Fibroblast of skin of back (primary cell): ENCODE results near the gene MED27.
"Not testable (repeated sequence)": the region's sequence is repeated elsewhere in the genome, so short reads cannot be mapped to it uniquely, and the experiment has no call there.

Source experiments
- DNase-seq: peaks from one replicate; pipeline ENCODE4 v3.0.0-alpha.2; 2013

Gene MED27

GRCh38 chr9:132015866-132016265 is 63.8 kb downstream of the MED27 start:
- no peak for DNase-seq

DNA sequence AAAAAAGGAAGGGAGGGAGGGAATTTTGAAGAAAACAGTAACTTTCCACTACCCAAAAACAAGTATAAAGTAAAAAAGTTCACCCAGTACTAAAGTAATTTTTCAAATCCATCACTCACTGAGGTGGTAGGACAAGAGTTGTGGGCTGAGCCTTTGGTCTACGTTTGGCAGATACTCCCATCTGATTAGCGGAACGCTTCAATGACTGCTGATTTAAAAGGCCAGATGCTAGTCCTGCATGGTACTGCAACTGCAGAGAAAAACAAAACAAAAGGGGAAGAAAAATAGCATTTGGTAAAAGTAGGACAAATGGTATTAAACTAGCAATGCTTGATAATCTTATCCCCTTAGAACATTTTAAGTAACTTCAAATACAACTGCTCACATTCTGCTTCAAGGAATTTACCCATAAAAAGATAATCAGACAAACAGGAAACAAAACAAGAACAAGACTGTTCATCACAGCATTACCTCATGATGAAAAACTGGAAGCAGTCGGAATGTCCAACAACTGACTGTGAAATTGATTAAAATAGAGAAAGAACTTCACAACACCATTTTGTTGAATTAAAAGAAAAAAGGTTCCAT is 65.4 kb downstream of the MED27 start:
- no peak for DNase-seq

- no peak for DNase-seq
Measured at GRCh38 chr9:132012704-132013357, 66.8 kb downstream of the MED27 start.

DNA sequence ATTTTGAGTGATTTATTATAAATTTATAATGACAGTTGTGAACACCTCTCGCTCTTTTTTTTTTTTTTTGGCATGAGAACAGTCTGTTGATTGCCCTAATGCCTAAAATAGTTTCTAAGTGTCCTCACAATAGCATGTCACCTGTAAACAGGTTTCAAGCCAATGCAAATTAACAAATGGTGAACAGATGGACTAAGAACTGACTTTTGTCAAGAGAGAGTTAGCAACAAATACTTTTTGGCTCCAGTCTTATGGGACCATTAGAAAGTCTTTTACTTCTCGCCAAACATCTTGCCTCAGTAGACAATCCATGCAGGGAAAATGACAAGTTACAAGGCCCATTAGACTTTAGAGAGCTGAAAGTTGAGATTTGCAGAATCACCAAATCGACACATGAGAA is 67.8 kb downstream of the MED27 start:
- DNase-seq, result no peak

- no peak for DNase-seq
Measured at GRCh38 chr9:132011309-132011708, 68.4 kb downstream of the MED27 start.

DNA sequence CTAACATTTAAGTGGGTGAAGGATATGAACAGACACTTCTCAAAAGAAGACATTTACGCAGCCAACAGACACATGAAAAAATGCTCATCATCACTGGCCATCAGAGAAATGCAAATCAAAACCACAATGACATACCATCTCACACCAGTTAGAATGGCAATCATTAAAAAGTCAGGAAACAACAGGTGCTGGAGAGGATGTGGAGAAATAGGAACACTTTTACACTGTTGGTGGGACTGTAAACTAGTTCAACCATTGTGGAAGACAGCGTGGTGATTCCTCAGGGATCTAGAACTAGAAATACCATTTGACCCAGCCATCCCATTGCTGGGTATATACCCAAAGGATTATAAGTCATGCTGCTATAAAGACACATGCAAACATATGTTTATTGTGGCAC is 69.5 kb downstream of the MED27 start:
- not testable (repeated sequence) for DNase-seq

- DNase-seq, result peak; percentile 54
Measured at GRCh38 chr9:132008855-132009812, 70.5 kb downstream of the MED27 start.

DNA sequence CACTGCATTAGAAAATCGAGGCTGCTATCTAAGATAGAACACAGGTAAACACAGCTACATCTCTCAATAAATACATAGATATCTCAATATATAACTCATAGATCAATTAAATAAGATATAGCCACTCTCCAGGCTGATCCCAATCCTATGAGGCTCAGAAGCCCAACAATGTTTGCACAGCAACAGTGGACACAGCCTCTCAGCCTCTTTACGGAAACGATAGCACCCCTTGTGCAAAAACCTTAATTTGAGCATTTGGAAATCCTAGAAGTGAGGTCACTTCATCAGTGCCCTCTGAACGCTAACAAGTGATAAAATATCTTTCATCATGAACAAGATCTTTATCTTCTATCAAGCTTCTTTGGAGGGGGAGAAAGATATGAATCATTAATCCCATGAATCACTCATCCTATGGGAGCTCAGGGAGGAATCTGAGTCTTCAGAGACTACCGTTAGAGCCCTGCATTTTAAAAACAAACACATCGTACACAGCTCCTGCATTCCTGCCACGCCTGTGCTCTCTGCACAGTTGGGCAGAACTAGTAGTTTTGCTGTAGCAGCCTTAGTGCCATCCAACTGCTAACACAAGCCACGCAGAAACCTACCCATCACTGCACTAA is 71.4 kb downstream of the MED27 start:
- DNase-seq, result peak; percentile 84

DNA sequence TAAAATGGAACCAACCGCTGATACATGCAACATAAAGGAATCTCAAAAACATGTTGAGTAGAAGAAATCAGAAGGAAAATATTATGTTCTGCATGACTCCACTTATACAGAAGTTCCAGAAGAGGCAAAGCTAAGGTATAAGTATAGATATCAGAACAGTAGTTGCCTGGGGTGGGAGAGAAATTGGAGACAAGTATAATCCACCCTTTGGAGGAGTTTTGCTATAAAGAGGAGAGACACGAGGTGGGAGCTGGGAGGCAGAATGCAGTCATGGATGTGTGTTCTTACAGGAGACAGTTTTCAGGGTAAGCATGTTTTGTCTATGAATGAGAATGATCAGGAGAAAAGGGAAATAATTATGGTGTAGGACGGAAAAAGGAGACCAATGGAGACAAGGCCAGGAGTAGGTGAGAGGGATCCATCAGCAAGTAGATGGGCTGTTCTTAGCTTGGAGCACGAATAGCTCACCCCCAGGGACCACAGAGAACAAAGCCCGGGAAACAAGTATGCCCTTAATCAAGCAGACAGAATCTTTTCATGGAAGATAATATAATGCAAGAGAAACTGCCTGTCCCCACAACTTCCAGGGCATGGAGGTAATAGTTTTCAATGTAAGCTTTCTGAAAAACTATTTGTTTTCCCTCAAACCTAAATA is 72.2 kb downstream of the MED27 start:
- DNase-seq, result no peak

DNA sequence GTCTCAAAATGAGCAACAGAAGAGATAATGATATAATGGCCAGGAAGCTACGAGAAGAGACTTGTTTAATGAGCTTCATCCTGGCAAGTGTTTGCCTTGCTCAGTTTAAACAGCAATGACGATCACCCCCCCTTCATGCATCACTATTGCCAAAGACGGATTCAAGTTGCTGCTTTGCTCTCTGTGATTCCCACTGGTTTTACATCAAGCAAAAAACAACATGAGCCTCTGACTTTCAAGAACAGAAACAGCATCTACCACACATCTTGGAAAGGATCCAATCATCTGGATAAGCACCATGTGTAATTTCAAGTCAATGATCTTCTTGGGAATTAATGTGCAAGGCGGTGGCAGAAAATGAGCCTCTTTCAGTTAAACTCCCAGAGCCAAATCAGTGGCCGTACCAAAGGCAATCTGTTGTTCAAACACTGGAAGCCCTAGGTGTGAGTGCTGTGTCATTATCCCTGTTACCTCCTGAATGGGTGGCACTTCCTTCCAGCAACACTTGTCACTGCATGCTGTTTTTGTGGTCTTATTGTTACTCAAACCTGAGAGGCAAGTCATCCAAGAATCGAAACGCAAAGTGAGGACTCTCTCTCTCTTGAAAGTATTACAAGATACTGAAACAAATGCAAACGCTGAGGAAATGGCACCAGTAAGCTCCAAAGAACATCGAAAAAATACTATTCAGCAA is 72.8 kb downstream of the MED27 start:
- peak; percentile 48 for DNase-seq

GRCh38 chr9:132005899-132006298 is 73.8 kb downstream of the MED27 start:
- no peak for DNase-seq

- no peak for DNase-seq
Measured at GRCh38 chr9:132004323-132004722, 75.3 kb downstream of the MED27 start.

DNA sequence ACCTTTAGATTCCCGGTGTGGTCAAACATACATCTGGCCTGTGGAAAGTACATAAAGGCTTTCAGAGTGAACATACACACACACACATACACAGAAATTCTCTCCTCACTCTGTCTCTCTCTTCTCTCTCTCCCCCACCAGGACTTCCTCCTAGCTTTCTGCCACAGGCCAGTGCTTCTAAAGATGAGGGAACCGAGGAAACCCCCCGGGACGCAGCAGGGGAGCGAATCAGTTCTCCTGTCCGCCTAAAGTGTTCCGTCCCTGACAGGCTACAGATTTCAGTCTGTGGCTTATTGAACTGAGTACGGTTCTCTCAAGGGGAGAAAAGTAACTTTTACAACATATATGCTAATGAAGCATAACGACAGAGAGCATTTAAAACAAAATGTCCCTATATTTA is 75.8 kb downstream of the MED27 start:
- no peak for DNase-seq

GRCh38 chr9:132003319-132003704 is 76.4 kb downstream of the MED27 start:
- DNase-seq, result no peak

GRCh38 chr9:132002643-132003318 is 76.9 kb downstream of the MED27 start:
- DNase-seq, result no peak

DNA sequence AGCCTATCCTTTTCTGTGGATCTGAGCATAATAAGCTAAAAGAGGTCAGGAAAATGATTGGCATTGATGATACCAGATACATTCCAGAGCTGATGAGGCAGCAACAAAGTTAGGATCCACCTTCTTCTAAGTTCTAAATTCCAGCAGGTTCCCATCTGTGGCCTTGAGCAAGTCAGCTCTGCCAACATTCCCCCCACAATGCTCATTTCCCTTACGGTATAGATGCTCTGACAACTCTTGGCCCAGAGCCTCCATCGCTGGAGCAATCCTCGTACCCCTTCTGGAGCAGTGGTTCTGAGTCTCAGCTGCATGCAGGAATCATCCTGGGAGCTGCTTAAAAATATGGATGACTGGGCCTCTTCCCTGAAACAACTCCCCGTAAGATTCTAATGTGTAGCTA is 78.1 kb downstream of the MED27 start:
- no peak for DNase-seq

- no peak for DNase-seq
Measured at GRCh38 chr9:132000659-132001058, 79.0 kb downstream of the MED27 start.

GRCh38 chr9:131999692-132000551 is 79.7 kb downstream of the MED27 start:
- peak; percentile 88 for DNase-seq

DNA sequence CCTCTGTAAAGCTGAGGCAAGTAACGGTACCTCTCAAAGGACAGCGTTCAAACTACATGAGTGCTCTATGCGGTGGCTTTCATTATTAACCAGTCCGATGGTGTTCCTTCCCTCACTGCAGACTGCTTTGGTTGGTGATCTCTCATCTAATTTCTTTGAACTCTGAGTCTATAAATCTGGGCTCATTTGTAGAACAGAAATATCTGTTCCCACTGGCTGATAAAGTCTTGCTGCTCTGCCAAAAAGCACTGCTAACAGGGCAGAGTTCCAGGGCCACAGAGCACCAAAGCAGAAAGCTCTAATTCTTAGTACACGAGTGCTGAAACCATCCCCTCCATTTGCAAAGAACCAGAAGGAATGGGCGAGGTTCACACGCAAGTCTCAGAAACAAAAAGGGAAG is 81.9 kb downstream of the MED27 start:
- no peak for DNase-seq

DNA sequence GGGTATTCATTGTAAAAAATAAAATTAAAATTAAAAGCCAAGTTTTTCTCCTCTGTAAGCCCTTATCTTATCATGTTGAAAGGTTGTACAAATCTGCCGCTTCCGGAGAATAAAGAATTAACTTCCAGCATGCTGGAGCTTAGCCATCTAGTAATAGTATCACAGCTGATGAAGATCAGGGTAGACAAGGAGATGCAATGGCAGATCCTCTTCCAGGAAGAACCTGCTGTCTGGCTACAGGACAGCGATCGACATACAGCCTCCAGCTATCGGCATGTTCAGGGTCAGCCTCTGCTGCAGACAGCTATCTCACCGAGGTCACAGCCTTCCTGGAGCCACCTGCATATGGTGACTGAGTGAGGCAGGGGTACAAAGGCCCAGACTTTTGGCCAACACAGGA is 82.6 kb downstream of the MED27 start:
- no peak for DNase-seq
